Nephron (organoid): Measurements from ENCODE around the gene YEATS2.

ENCODE experiments used
- H3K27ac Mint-ChIP-seq, 3 experiments: 2 replicates each; pipeline ENCODE4 v1.8.0; 2020; ENCODE audit warnings: mixed read lengths in 3 of 3, mild to moderate bottlenecking in 2 of 3, moderate library complexity in 1 of 3
- H3K27me3 Mint-ChIP-seq: 2 replicates; pipeline ENCODE4 v1.8.0; 2021; ENCODE audit warnings: low read depth, mild to moderate bottlenecking, moderate library complexity, mixed read lengths
- H3K36me3 Mint-ChIP-seq: 2 replicates; pipeline ENCODE4 v1.8.0; 2020; ENCODE audit warnings: low read depth, mixed read lengths
- H3K4me1 Mint-ChIP-seq: 2 replicates; pipeline ENCODE4 v1.8.0; 2020; ENCODE audit warnings: mixed read lengths
- H3K4me3 Mint-ChIP-seq, 3 experiments: 2 replicates each; pipeline ENCODE4 v1.8.0; 2020; ENCODE audit warnings: mild to moderate bottlenecking in 3 of 3, mixed read lengths in 3 of 3, moderate library complexity in 2 of 3
- H3K9me3 Mint-ChIP-seq: 2 replicates; pipeline ENCODE4 v1.8.0; 2020; ENCODE audit warnings: mixed read lengths
- TF ChIP-seq, protein P1 (sequence below), 3 experiments: fragments of 200-600 bp; sonication (generic); IDR thresholded peaks; one replicate each; pipeline ENCODE4 v1.5.0; 2021; ENCODE audit warnings: antibody characterized with exemption in 3 of 3; ENCODE audit not compliant: unreplicated experiment in 3 of 3

YEATS2 gene

DNA sequence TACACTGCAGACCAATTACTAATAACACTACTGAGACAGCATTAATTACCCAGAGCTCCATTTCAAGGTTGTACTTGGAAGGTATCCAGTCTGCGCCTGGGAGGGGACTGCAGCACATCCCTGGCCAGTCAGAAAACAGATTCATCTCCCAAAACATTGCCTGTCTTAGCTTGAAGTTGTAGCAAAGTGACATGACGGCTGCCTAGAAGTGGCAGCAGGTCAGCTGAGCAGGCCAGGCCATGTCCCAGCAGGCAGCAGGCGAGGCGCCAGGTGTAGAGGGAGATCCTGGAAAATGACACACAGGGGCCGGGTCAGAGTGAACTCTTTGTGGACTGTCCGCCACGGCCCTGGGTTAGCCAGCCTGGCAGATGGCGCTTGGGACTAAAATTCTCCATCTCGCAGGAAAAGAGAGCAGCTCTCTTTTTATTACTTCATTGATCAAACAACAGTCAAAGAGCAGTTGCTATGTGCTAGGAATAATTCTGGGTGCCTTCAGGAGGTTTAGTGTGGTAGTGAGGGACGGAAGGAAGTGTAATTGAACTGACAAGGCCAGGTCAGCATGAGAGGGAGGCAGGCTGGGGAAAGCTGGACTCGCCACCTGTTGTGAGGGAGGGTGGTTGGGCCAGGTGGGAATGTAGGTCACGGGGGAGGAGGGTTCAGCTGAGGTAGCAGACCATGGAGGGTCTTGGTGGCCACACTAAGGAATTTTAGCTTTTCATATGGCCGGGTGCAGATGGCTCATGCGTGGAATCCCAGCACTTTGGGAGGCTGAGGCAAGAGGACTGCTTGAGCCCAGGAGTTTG is 129.1 kb downstream of the YEATS2 start:
- Mint-ChIP-seq H3K27me3 (peaks cover 14% of the 10 kb centered on the region), H3K4me1 (peaks cover 24% of the 10 kb centered on the region), H3K36me3 (peaks cover 30% of the 10 kb centered on the region), H3K27ac (peak overlapping the region in 1 of 3 experiments; percentile 46), H3K9me3 (no peaks in the 10 kb centered on the region), H3K4me3 (peak overlapping the region; percentile 77 to 85 (median 84))
- TF ChIP-seq, protein P1, sequence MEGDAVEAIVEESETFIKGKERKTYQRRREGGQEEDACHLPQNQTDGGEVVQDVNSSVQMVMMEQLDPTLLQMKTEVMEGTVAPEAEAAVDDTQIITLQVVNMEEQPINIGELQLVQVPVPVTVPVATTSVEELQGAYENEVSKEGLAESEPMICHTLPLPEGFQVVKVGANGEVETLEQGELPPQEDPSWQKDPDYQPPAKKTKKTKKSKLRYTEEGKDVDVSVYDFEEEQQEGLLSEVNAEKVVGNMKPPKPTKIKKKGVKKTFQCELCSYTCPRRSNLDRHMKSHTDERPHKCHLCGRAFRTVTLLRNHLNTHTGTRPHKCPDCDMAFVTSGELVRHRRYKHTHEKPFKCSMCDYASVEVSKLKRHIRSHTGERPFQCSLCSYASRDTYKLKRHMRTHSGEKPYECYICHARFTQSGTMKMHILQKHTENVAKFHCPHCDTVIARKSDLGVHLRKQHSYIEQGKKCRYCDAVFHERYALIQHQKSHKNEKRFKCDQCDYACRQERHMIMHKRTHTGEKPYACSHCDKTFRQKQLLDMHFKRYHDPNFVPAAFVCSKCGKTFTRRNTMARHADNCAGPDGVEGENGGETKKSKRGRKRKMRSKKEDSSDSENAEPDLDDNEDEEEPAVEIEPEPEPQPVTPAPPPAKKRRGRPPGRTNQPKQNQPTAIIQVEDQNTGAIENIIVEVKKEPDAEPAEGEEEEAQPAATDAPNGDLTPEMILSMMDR (IDR thresholded peaks at IDR 0.05; ENCODE audit: unreplicated experiment in 3 of 3) = no peak

DNA sequence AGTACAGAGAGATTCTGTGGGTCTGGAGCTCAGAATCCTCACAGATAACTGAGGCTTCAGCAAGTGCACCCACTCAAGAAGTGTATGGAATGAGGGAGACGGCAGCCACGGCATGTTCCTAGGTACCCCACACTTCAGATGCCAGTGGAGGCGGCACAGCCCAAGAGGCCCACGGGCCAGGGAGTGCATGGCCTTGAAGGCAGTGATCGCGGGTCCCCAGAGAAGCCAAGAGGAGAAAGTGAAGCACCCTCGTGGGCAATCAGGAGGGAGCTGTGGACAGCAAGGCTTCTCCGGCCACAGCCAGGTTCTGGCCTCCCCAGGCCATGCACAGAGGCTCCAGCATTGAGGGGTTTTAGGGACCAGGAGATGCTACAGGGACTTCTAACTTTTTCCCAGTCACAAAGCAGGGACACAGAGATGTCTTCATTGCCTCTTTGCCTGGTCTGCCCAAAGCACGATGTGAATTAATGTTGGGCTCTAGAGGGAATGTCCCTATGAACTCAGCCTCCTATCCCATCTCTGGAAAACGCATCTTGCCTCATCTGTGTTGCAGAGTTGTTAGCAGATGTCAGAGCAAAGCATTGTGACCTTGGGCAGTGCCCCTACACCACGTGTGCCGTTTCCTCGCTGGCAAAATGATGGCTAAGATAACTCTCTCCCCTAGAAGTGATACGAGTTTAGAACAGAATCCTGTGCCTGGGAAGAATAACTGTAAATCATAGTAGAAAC is 130.4 kb downstream of the YEATS2 start:
- peaks cover 40% of the 10 kb centered on the region for H3K36me3 Mint-ChIP-seq
- H3K27me3 Mint-ChIP-seq = peaks cover 11% of the 10 kb centered on the region
- TF ChIP-seq, protein P1 (IDR thresholded peaks at IDR 0.05; ENCODE audit: unreplicated experiment in 3 of 3) = no peak
- no peak overlapping the region for H3K4me3 Mint-ChIP-seq
- H3K4me1 Mint-ChIP-seq = peaks cover 19% of the 10 kb centered on the region
- no peaks in the 10 kb centered on the region for H3K9me3 Mint-ChIP-seq
- H3K27ac Mint-ChIP-seq = no peak overlapping the region

DNA sequence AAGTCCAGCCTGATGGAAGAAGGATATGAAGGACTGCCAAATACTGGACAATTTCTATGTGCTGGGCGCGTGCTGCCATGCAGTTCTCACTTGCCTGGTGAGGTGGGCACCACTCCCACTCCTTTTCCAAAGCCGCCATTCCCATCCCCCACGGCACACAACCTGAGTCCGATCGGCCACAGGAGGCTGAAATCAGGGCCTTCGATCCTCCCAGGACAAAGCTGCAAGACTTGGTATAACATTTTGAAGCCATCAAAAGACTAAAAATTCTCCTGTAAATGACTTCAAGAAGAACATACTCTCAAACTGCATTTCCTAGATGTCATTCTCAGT is 130.9 kb downstream of the YEATS2 start:
- no peak overlapping the region for H3K4me3 Mint-ChIP-seq
- H3K27ac Mint-ChIP-seq = no peak overlapping the region
- H3K27me3 Mint-ChIP-seq = peaks cover 11% of the 10 kb centered on the region
- peaks cover 43% of the 10 kb centered on the region for H3K36me3 Mint-ChIP-seq
- peaks cover 19% of the 10 kb centered on the region for H3K4me1 Mint-ChIP-seq
- TF ChIP-seq, protein P1 (IDR thresholded peaks at IDR 0.05; ENCODE audit: unreplicated experiment in 3 of 3) = no peak
- H3K9me3 Mint-ChIP-seq = no peaks in the 10 kb centered on the region

DNA sequence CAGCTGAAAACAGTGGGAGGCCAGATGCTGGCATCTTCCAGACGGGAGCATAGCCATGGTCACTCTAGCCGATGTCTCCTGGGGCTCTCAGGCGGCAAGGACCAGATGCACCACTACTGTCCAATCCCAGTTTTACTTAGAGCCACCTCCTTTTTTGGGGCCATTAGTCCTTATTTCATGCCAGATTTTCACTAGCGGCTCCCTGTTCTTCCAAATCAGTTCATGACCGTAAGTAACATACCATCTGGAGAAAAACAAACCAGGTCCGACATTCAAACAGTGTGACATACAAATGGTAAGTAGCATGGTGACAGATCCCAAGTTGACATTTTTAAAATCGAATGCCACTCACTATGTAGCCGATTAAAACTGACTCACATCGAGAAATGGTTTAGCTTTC is 131.9 kb downstream of the YEATS2 start:
- no peak overlapping the region for H3K27ac Mint-ChIP-seq
- peaks cover 5% of the 10 kb centered on the region for H3K27me3 Mint-ChIP-seq
- H3K9me3 Mint-ChIP-seq = no peaks in the 10 kb centered on the region
- TF ChIP-seq, protein P1 (IDR thresholded peaks at IDR 0.05; ENCODE audit: unreplicated experiment in 3 of 3) = no peak
- H3K4me3 Mint-ChIP-seq = no peak overlapping the region
- H3K4me1 Mint-ChIP-seq = peaks cover 12% of the 10 kb centered on the region
- peaks cover 51% of the 10 kb centered on the region for H3K36me3 Mint-ChIP-seq

DNA sequence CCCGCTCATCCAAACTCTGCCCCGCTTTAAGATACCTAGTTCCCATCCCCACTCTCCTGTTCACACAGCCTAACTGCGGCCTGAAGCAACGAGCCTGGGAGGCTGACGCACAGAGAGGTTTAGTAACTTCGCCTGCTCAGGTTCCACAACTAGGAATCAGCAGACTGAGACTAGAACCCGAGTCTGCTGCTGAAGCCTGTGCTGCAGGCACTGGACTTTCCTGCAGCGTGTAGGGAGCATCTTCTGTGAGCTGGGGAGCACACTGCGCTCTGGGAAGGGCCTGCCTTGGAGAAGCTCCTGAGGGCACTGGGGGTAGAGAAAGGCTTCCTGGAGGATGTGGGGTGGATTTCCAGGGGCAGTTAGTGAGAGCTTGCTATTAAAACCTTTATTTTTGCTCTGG is 132.6 kb downstream of the YEATS2 start:
- Mint-ChIP-seq H3K4me3 (no peak overlapping the region), H3K36me3 (peaks cover 53% of the 10 kb centered on the region), H3K4me1 (peaks cover 11% of the 10 kb centered on the region), H3K9me3 (no peaks in the 10 kb centered on the region), H3K27me3 (peaks cover 4% of the 10 kb centered on the region), H3K27ac (no peak overlapping the region)
- TF ChIP-seq, protein P1 (IDR thresholded peaks at IDR 0.05; ENCODE audit: unreplicated experiment in 3 of 3) = no peak
